Activated CD4-positive, alpha-beta T cell treated with anti-CD3 and anti-CD28 coated beads, Interleukin-2, Interleukin-4, amounts not matched to agents 100 ng/mL and 50 ng/mL, durations not matched to agents 16 hours and 8 hours (primary cell): ENCODE data around the gene SAMD10.
A peak's percentile ranks its signal among the peaks of the same experiment; 100 is the strongest.
"Not testable (repeated sequence)": the region's sequence is repeated elsewhere in the genome, so short reads cannot be mapped to it uniquely, and the experiment has no call there.

Source experiments
- DNase-seq: peaks from one replicate; pipeline ENCODE4 v3.0.0-alpha.2; 2020; ENCODE audit warnings: low spot score

SAMD10 gene

GRCh38 chr20:63968928-63969760, 10.3 kb downstream of the SAMD10 start:
- DNase-seq, result no peak

GRCh38 chr20:63968136-63968927, 11.1 kb downstream of the SAMD10 start:
- no peak for DNase-seq

GRCh38 chr20:63967330-63968135, 11.9 kb downstream of the SAMD10 start:
- no peak for DNase-seq

GRCh38 chr20:63966944-63967322, 12.5 kb downstream of the SAMD10 start:
- DNase-seq, result no peak

- DNase-seq, result no peak
Observed at GRCh38 chr20:63966172-63966943, 13.1 kb downstream of the SAMD10 start.

- DNase-seq, result no peak
Observed at GRCh38 chr20:63964412-63964811, 15.0 kb downstream of the SAMD10 start.

- no peak for DNase-seq
Observed at GRCh38 chr20:63963784-63964301, 15.6 kb downstream of the SAMD10 start.

GRCh38 chr20:63963348-63963741, 16.1 kb downstream of the SAMD10 start:
- no peak for DNase-seq

- no peak for DNase-seq
Observed at GRCh38 chr20:63962426-63963347, 16.8 kb downstream of the SAMD10 start.

- no peak for DNase-seq
Observed at GRCh38 chr20:63961664-63962425, 17.6 kb downstream of the SAMD10 start.

- not testable (repeated sequence) for DNase-seq
Observed at GRCh38 chr20:63960654-63961621, 18.5 kb downstream of the SAMD10 start.

- DNase-seq, result no peak
Observed at GRCh38 chr20:63959699-63960075, 19.8 kb downstream of the SAMD10 start.

GRCh38 chr20:63958964-63959698, 20.3 kb downstream of the SAMD10 start:
- DNase-seq, result no peak

- DNase-seq, result no peak
Observed at GRCh38 chr20:63958471-63958870, 21.0 kb downstream of the SAMD10 start.

- DNase-seq, result no peak
Observed at GRCh38 chr20:63957690-63958441, 21.6 kb downstream of the SAMD10 start.

- DNase-seq, result peak; percentile 73
Observed at GRCh38 chr20:63957004-63957689, 22.3 kb downstream of the SAMD10 start.
